CD14-positive monocyte (primary cell): Measurements from ENCODE around the gene CDC16. TPM values are rescaled to one million over a fixed set of nuclear protein-coding genes. Genes with fewer than 3 reads are reported as not detected.

Experiments used
- DNase-seq, 3 donors: peaks; one replicate each; pipeline ENCODE4 v3.0.0-alpha.2; 2011 to 2022
- H2AFZ ChIP-seq: 2 replicates; pipeline ENCODE4 v1.6.0; 2012; ENCODE audit warnings: mild to moderate bottlenecking, low read depth, low read length, inconsistent platforms; ENCODE audit not compliant: insufficient read depth, poor library complexity, severe bottlenecking
- H3K27ac ChIP-seq, 2 donors: 1 replicate in 1 of 2; 2 replicates in 1 of 2; pipeline ENCODE4 v1.5.1; 2012 to 2013; ENCODE audit warnings: low read length in 2 of 2, control low read depth in 1 of 2, inconsistent platforms in 1 of 2, low read depth in 1 of 2, mild to moderate bottlenecking in 1 of 2
- H3K27me3 ChIP-seq, 2 donors: one replicate each; pipeline versions ENCODE4 v1.6.0 to v1.6.1; 2011 to 2013; ENCODE audit warnings: low read length in 2 of 2; ENCODE audit not compliant: control insufficient read depth in 2 of 2, insufficient read depth in 2 of 2
- H3K36me3 ChIP-seq, 2 donors: replicated peaks in 1 of 2; 1 replicate in 1 of 2; 2 replicates in 1 of 2; pipeline versions ENCODE4 v1.5.1 to v1.6.1; 2012 to 2013; ENCODE audit warnings: low read length in 2 of 2, control low read depth in 1 of 2, inconsistent platforms in 1 of 2, mild to moderate bottlenecking in 1 of 2; ENCODE audit not compliant: insufficient read depth in 2 of 2, control insufficient read depth in 1 of 2
- H3K4me1 ChIP-seq, 2 donors: 1 replicate in 1 of 2; 2 replicates in 1 of 2; pipeline versions ENCODE4 v1.5.1 to v1.6.1; 2012 to 2013; ENCODE audit warnings: low read length in 2 of 2, control low read depth in 1 of 2, inconsistent platforms in 1 of 2, mild to moderate bottlenecking in 1 of 2, moderate library complexity in 1 of 2; ENCODE audit not compliant: insufficient read depth in 2 of 2, control insufficient read depth in 1 of 2
- H3K4me2 ChIP-seq: replicated peaks from 2 replicates; pipeline ENCODE3; 2012; ENCODE audit warnings: low read length, moderate library complexity, mild to moderate bottlenecking; ENCODE audit not compliant: poor library complexity, severe bottlenecking; ENCODE audit errors: extremely low read depth
- H3K4me3 ChIP-seq, 3 experiments: fragments of 200-600 bp in 1 of 3; sonication (generic) in 1 of 3; replicated peaks in 1 of 3; 1 replicate in 2 of 3; 2 replicates in 1 of 3; pipeline ENCODE4 v1.5.1; 2011 to 2013; ENCODE audit warnings: low read length in 3 of 3, mild to moderate bottlenecking in 3 of 3, control low read depth in 2 of 3, low read depth in 2 of 3, inconsistent platforms in 1 of 3, moderate library complexity in 1 of 3
- H3K79me2 ChIP-seq: 2 replicates; pipeline ENCODE4 v1.6.0; 2012; ENCODE audit warnings: mild to moderate bottlenecking, control low read depth, inconsistent platforms, low read length, moderate library complexity; ENCODE audit not compliant: insufficient read depth
- H3K9ac ChIP-seq: 2 replicates; pipeline ENCODE4 v1.6.0; 2017; ENCODE audit warnings: low read length, mild to moderate bottlenecking; ENCODE audit not compliant: insufficient read depth, poor library complexity, severe bottlenecking
- H3K9me3 ChIP-seq, 2 donors: replicated peaks in 1 of 2; 1 replicate in 1 of 2; 2 replicates in 1 of 2; pipeline versions ENCODE4 v1.5.1 to v1.6.1; 2012 to 2013; ENCODE audit warnings: low read length in 2 of 2, control low read depth in 1 of 2; ENCODE audit not compliant: control insufficient read depth in 1 of 2, insufficient read depth in 1 of 2
- H4K20me1 ChIP-seq: 2 replicates; pipeline ENCODE4 v1.6.0; 2012; ENCODE audit warnings: mild to moderate bottlenecking, low read length, control low read depth, moderate library complexity; ENCODE audit not compliant: insufficient read depth
- H3K27ac Mint-ChIP-seq, 7 donors: one replicate each; pipeline ENCODE4 v1.8.0; 2020; ENCODE audit warnings: mild to moderate bottlenecking in 7 of 7, mixed read lengths in 7 of 7, moderate library complexity in 6 of 7, inconsistent platforms in 2 of 7
- H3K27me3 Mint-ChIP-seq, 3 donors: one replicate each; pipeline ENCODE4 v1.8.0; 2021 to 2022; ENCODE audit warnings: low read depth in 3 of 3, mild to moderate bottlenecking in 3 of 3, mixed read lengths in 3 of 3, moderate library complexity in 3 of 3, inconsistent platforms in 1 of 3
- H3K36me3 Mint-ChIP-seq, 2 donors: one replicate each; pipeline ENCODE4 v1.8.0; 2020; ENCODE audit warnings: mixed read lengths in 2 of 2, inconsistent platforms in 1 of 2, mild to moderate bottlenecking in 1 of 2
- H3K4me1 Mint-ChIP-seq: one replicate; pipeline ENCODE4 v1.8.0; 2020; ENCODE audit warnings: mild to moderate bottlenecking, mixed read lengths
- H3K4me3 Mint-ChIP-seq, 2 donors: one replicate each; pipeline ENCODE4 v1.8.0; 2020; ENCODE audit warnings: mild to moderate bottlenecking in 2 of 2, mixed read lengths in 2 of 2, moderate library complexity in 1 of 2
- H3K9me3 Mint-ChIP-seq, 7 donors: one replicate each; pipeline ENCODE4 v1.8.0; 2020 to 2022; ENCODE audit warnings: mixed read lengths in 7 of 7, mild to moderate bottlenecking in 6 of 7, moderate library complexity in 6 of 7, inconsistent platforms in 2 of 7
- WGBS: methylation state at CpG from one replicate; pipeline ENCODE4 v1.1.5; 2013; ENCODE audit warnings: missing lambda C conversion rate; ENCODE audit not compliant: insufficient coverage; 5-methylcytosine and 5-hydroxymethylcytosine counted together
- intact Hi-C, 2 donors: fragments of 100-400 bp; cut with micrococcal nuclease; formaldehyde crosslinking; loops; one replicate each; pipeline versions ENCODE4 v1.15.0 to v1.15.1; 2023
- polyA plus RNA-seq, 3 donors: library from polyadenylated mRNA; depleted of rRNA in 1 of 3; unstranded in 2 of 3; stranded (reverse) in 1 of 3; fragments of 300-500 nt in 2 of 3; fragments of >200 nt in 1 of 3; fragmentation: Illumina TruSeq in 2 of 3; gene quantifications; 1 replicate in 2 of 3; 2 replicates in 1 of 3; pipeline ENCODE4 v1.2.3, GENCODE V29; 2012 to 2021
- TF ChIP-seq, protein P1 (sequence below): fragments of 200-600 bp; IDR thresholded peaks from one replicate; pipeline ENCODE4 v1.8.0; 2022; ENCODE audit warnings: antibody characterized with exemption, mild to moderate bottlenecking

CDC16 gene
- polyA plus RNA-seq, 3 donors: 15.6 to 72.1 (median 21.1) TPM

GRCh38 chr13:114226699-114227323 is 7.9 kb upstream of the CDC16 start:
- intact Hi-C loops: loop anchor here (1.0 to 5.0 kb wide), 3 partner anchors 110 to 276 kb away; no protein-coding TSS in a partner anchor
- Mint-ChIP-seq H3K36me3 (no peaks in the 10 kb centered on the region), H3K4me1 (peaks cover 42% of the 10 kb centered on the region), H3K27ac (peak overlapping the region in 1 of 7 donors; percentile 43), H3K4me3 (no peak overlapping the region), H3K9me3 (no peaks in the 10 kb centered on the region), H3K27me3 (peaks cover 9 to 12% (median 11%) of the 10 kb centered on the region in 3 donors)
- Histone ChIP-seq H2AFZ (no peak overlapping the region), H3K79me2 (no peaks in the 10 kb centered on the region), H3K27me3 (no peaks in the 10 kb centered on the region), H3K4me2 (no peak overlapping the region), H3K36me3 (no peaks in the 10 kb centered on the region), H3K9me3 (no peaks in the 10 kb centered on the region), H3K4me1 (peaks cover 36 to 40% of the 10 kb centered on the region in 2 donors), H3K9ac (no peak overlapping the region), H3K4me3 (no peak overlapping the region), H3K27ac (no peak overlapping the region), H4K20me1 (no peaks in the 10 kb centered on the region)
- TF ChIP-seq, protein P1, sequence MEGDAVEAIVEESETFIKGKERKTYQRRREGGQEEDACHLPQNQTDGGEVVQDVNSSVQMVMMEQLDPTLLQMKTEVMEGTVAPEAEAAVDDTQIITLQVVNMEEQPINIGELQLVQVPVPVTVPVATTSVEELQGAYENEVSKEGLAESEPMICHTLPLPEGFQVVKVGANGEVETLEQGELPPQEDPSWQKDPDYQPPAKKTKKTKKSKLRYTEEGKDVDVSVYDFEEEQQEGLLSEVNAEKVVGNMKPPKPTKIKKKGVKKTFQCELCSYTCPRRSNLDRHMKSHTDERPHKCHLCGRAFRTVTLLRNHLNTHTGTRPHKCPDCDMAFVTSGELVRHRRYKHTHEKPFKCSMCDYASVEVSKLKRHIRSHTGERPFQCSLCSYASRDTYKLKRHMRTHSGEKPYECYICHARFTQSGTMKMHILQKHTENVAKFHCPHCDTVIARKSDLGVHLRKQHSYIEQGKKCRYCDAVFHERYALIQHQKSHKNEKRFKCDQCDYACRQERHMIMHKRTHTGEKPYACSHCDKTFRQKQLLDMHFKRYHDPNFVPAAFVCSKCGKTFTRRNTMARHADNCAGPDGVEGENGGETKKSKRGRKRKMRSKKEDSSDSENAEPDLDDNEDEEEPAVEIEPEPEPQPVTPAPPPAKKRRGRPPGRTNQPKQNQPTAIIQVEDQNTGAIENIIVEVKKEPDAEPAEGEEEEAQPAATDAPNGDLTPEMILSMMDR: peak; percentile 83
- DNase-seq: peak; percentile 68 to 80 (median 79)
- WGBS: 21% methylated on average over 7 of the region's 19 CpGs

GRCh38 chr13:114227528-114227927 is 7.2 kb upstream of the CDC16 start:
- Histone ChIP-seq H3K9ac (no peak overlapping the region), H3K27me3 (no peaks in the 10 kb centered on the region), H3K4me2 (no peak overlapping the region), H3K79me2 (no peaks in the 10 kb centered on the region), H3K4me1 (peaks cover 30 to 33% of the 10 kb centered on the region in 2 donors), H4K20me1 (no peaks in the 10 kb centered on the region), H3K27ac (no peak overlapping the region), H3K36me3 (no peaks in the 10 kb centered on the region), H2AFZ (no peak overlapping the region), H3K9me3 (no peaks in the 10 kb centered on the region), H3K4me3 (no peak overlapping the region)
- H3K4me1 Mint-ChIP-seq: peaks cover 34% of the 10 kb centered on the region
- TF ChIP-seq, protein P1: no peak
- 100% methylated on average over 1 of the region's 2 CpGs for WGBS
- peak overlapping the region in 1 of 2 donors; percentile 62 for H3K4me3 Mint-ChIP-seq
- intact Hi-C loops: loop anchor here in 1 of 2 donors (5.0 kb wide), 2 partner anchors 110 to 275 kb away; no protein-coding TSS in a partner anchor
- no peak overlapping the region for H3K27ac Mint-ChIP-seq
- no peaks in the 10 kb centered on the region for H3K36me3 Mint-ChIP-seq
- H3K27me3 Mint-ChIP-seq: peaks cover 10 to 12% (median 12%) of the 10 kb centered on the region in 3 donors
- no peaks in the 10 kb centered on the region for H3K9me3 Mint-ChIP-seq
- DNase-seq: no peak
